AG09319 (cell line): ENCODE data around the gene PHEX.

Source experiments
- DNase-seq: peaks from one replicate; pipeline ENCODE4 v3.0.0-alpha.2; 2010; ENCODE audit warnings: low read depth; ENCODE audit errors: extremely low read depth
- TF ChIP-seq, protein P1 (sequence below): IDR thresholded peaks from 2 replicates; pipeline ENCODE4 v1.5.1; 2011; ENCODE audit warnings: low read depth, mild to moderate bottlenecking, inconsistent platforms, low read length, moderate library complexity

Gene PHEX

DNA sequence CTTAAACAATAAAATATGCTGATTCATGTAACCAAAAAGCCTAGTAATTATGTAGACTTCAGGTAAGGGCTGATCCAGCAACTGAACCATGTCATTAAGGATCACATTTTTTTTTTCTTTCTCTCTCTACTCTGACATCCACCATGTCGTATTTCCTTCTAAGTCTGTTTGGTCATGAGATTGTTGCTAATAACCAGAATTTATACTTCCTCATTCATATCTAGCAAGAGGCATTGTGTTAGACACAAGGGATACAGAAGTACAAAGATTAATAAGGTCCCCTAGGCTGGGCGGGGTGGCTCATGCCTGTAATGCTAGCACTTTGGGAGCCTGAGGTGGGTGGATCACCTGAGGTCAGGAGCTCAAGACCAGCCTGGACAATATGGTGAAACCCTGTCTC is 24.1 kb downstream of the PHEX start:
- no peak for DNase-seq
- TF ChIP-seq, protein P1, sequence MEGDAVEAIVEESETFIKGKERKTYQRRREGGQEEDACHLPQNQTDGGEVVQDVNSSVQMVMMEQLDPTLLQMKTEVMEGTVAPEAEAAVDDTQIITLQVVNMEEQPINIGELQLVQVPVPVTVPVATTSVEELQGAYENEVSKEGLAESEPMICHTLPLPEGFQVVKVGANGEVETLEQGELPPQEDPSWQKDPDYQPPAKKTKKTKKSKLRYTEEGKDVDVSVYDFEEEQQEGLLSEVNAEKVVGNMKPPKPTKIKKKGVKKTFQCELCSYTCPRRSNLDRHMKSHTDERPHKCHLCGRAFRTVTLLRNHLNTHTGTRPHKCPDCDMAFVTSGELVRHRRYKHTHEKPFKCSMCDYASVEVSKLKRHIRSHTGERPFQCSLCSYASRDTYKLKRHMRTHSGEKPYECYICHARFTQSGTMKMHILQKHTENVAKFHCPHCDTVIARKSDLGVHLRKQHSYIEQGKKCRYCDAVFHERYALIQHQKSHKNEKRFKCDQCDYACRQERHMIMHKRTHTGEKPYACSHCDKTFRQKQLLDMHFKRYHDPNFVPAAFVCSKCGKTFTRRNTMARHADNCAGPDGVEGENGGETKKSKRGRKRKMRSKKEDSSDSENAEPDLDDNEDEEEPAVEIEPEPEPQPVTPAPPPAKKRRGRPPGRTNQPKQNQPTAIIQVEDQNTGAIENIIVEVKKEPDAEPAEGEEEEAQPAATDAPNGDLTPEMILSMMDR = no peak

DNA sequence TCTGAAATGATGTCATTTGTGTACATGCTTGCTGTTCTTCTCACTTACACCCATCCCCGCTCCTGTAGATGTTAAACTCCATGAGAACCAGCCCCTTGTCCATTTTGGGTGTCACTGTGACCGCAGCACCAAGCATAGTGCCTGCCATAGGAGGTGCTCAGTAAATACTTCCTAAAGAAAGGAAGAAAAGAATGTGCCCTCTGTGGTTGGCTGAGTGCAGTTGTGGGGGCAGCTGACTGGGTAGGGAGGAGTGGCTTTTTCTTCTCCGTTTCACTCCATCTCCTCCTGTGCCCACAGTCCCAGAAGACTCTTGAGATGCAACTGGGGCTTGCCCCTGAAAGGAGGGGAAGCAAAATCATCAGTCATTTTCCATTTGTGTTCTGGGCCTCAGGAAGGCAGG is 25.5 kb downstream of the PHEX start:
- no peak for DNase-seq
- TF ChIP-seq, protein P1 = no peak

DNA sequence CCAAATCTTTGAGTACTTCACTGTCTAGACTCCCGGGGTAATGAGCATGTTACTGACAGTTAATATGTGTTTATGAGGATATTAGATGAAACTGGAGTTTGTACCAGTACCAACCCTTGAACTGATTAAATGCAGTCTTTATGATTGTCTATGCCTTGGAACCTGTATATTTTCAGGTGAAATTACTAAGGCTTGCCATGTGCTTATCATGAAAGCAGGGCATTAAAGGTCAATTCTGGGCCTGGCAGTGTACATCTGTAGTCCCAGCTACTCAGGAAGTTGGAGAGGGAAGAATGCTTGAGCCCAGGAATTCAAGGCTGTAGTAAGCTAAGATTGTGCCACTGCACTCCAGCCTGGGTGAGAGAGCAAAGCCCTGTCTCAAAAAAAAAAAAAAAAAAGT is 27.6 kb downstream of the PHEX start:
- TF ChIP-seq, protein P1 = no peak
- no peak for DNase-seq

DNA sequence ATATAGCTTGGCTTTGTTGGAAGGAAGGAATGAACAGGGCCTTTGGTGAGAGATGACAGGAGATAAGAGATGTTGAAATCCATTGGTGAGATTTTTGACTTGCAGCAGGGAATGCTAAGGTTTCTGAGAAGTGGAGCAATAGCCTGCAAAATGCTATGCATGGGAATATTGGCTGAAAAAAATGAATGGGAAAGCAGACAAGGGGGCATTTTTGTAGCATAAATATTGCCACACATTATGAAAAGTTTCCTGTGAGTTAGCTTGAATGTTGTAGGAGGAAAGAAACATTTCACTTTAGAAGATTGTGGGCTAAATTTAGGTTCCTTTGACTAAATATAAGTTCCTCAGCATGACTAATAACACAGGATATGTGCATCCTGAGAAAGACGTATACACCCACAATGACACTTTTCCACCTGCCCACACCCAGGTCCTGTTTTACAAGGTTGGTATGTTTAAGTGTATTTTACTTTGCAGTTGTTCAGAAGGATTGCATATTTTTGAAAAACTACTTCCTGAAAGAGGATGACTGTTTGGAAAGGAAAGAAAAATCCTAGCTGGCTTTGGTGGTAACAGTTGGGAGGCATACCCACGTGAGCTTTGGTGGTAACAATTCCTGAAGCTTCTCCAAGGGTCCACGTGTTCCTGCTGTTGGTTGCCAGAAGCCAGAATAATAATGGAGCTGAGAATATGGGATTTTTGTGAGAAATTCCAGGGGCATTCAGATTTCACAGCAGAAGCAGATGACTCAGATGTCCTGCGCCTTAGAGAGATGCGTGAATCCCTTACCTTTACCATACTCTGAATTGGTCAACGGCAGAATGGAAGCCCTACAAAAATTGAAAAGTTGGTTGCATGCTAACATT is 28.5 kb downstream of the PHEX start:
- DNase-seq = no peak
- TF ChIP-seq, protein P1 = no peak

DNA sequence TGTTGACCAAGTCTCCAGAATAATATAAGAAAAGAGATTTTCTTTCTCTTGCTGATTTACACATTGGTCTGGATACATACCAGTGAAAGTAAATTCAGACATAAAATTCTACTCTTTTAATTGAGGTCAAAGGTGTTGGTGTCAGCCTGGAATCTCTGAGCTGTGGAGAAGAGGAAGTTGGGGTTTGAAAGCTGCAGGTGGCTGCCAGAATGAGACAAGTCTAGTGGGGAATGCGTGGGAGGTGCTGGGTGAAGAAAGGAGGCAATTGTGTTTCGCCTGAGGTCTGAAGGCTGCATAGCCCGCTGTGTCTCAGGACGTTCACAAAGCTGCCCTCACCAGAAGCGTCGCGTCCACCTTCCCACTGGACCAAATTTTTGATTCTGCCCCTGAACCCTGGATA is 31.2 kb downstream of the PHEX start:
- TF ChIP-seq, protein P1 = no peak
- DNase-seq = no peak

DNA sequence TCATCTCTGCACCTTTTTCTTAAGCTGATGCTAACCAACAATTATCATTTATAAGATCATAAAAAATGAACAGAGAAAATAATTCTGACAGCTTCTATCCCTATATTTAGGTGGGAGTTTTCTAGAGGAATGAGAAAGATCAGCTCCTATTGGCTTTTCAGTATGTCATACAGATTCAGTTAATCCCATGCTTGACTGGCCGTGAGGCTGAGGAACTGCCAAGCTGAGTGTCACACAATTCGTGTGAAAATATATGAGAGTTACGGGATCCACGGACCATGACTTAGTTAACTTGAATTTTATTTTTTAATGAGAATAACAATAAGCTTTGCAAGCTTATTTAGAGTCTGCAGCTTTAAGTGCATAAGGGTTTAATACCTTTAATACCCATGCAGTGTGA is 37.5 kb downstream of the PHEX start:
- no peak for DNase-seq
- TF ChIP-seq, protein P1 = no peak

DNA sequence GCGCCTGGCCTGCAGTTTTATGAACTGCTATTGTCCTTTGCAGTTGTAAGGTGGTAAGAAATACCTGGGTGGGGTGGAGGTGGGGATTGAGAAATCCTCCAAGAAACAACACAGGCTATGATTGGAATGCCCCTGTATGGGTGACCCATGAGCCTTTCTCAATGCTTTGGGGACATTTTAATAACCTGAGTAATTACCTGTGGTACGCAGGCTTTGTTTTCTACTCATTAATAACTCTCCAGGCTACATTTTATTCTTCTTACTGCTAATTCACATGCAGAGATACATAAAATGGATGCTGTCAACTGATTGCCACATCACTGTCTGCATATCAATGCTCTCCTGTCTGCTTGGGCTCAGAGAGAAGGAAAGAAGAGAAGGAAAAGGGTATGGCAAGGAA is 41.8 kb downstream of the PHEX start:
- DNase-seq = no peak
- TF ChIP-seq, protein P1 = no peak
